ENCODE results near the gene DNAJC22.

The DNAJC22 gene

GRCh38 chr12:49400304-49400703, 53.6 kb downstream of the DNAJC22 start:
- Histone ChIP-seq H3K9me3 (ENCODE audit: low read length) (no peaks in the 10 kb centered on the region), H3K27ac (ENCODE audit: low read depth, low read length, poor library complexity, severe bottlenecking) (no peak overlapping the region), H3K4me2 (ENCODE audit: low read length) (no peak overlapping the region), H4K20me1 (ENCODE audit: insufficient read depth, low read length) (no peaks in the 10 kb centered on the region), H3K27me3 (ENCODE audit: insufficient read depth, low read length) (no peaks in the 10 kb centered on the region), H3K36me3 (ENCODE audit: insufficient read depth, low read length) (no peaks in the 10 kb centered on the region), H3K4me1 (ENCODE audit: insufficient read depth, low read length, severe bottlenecking) (no peaks in the 10 kb centered on the region), H3F3A (ENCODE audit: insufficient read depth, low read length) (no peaks in the 10 kb centered on the region), H2AFZ (ENCODE audit: low read length) (no peak overlapping the region), H3K4me3 (ENCODE audit: low read depth, low read length, poor library complexity, severe bottlenecking) (no peak overlapping the region), H3K9ac (ENCODE audit: low read length) (no peak overlapping the region), H3K9me2 (ENCODE audit: low read depth, low read length) (no peaks in the 10 kb centered on the region), H3K79me2 (ENCODE audit: insufficient read depth, low read length) (peaks cover 12% of the 10 kb centered on the region)
- TF ChIP-seq, protein P1, sequence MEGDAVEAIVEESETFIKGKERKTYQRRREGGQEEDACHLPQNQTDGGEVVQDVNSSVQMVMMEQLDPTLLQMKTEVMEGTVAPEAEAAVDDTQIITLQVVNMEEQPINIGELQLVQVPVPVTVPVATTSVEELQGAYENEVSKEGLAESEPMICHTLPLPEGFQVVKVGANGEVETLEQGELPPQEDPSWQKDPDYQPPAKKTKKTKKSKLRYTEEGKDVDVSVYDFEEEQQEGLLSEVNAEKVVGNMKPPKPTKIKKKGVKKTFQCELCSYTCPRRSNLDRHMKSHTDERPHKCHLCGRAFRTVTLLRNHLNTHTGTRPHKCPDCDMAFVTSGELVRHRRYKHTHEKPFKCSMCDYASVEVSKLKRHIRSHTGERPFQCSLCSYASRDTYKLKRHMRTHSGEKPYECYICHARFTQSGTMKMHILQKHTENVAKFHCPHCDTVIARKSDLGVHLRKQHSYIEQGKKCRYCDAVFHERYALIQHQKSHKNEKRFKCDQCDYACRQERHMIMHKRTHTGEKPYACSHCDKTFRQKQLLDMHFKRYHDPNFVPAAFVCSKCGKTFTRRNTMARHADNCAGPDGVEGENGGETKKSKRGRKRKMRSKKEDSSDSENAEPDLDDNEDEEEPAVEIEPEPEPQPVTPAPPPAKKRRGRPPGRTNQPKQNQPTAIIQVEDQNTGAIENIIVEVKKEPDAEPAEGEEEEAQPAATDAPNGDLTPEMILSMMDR (IDR thresholded peaks at IDR 0.05; ENCODE audit: low read length), result no peak

Measured in OCI-LY1 (cell line).